Spinal cord (tissue), 10 donors: ENCODE data around the gene CSNK1A1. TPM values are rescaled to one million over a fixed set of nuclear protein-coding genes. Genes with fewer than 3 reads are reported as not detected.
"Not testable (repeated sequence)": the region's sequence is repeated elsewhere in the genome, so short reads cannot be mapped to it uniquely, and the experiment has no call there.

Experiments
- DNase-seq, 6 donors: peaks; one replicate each; pipeline versions ENCODE4 v3.0.0 to v3.0.0-alpha.2; 2013 to 2015; ENCODE audit warnings: low spot score in 6 of 6, low read depth in 4 of 6
- H3K27ac ChIP-seq: one replicate; pipeline ENCODE4 v1.5.1; 2013; ENCODE audit warnings: low read depth, low read length, control low read depth
- H3K27me3 ChIP-seq: one replicate; pipeline ENCODE4 v1.6.1; 2013; ENCODE audit warnings: low read length; ENCODE audit not compliant: control insufficient read depth, insufficient read depth
- H3K36me3 ChIP-seq: one replicate; pipeline ENCODE4 v1.6.1; 2013; ENCODE audit warnings: low read length; ENCODE audit not compliant: control insufficient read depth, insufficient read depth
- H3K4me1 ChIP-seq: one replicate; pipeline ENCODE4 v1.6.1; 2013; ENCODE audit warnings: low read length; ENCODE audit not compliant: control insufficient read depth, insufficient read depth
- H3K4me3 ChIP-seq: one replicate; pipeline ENCODE4 v1.5.1; 2013; ENCODE audit warnings: low read depth, low read length, control low read depth
- H3K9me3 ChIP-seq: one replicate; pipeline ENCODE4 v1.6.1; 2013; ENCODE audit warnings: low read length; ENCODE audit not compliant: control insufficient read depth, insufficient read depth
- WGBS: methylation state at CpG from one replicate; pipeline ENCODE4 v1.1.5; 2013; ENCODE audit warnings: missing lambda C conversion rate; ENCODE audit not compliant: insufficient coverage; 5-methylcytosine and 5-hydroxymethylcytosine counted together
- polyA plus RNA-seq, 2 donors: library from polyadenylated mRNA; unstranded; fragments of 120-200 nt; gene quantifications; one replicate each; pipeline ENCODE4 v1.2.1, GENCODE V29; 2013; ENCODE audit not compliant: insufficient read length in 2 of 2
- total RNA-seq, 2 donors: library from RNA; depleted of rRNA in 1 of 2; stranded (reverse); fragments of 120-200 nt in 1 of 2; fragments of >200 nt in 1 of 2; gene quantifications; one replicate each; pipeline versions ENCODE4 v1.2.3 to v1.2.4, GENCODE V29; 2013 to 2014
- donor health status: healthy.

Gene CSNK1A1
- total and polyA plus RNA-seq, 4 donors: 145 to 310 (median 226) TPM

DNA sequence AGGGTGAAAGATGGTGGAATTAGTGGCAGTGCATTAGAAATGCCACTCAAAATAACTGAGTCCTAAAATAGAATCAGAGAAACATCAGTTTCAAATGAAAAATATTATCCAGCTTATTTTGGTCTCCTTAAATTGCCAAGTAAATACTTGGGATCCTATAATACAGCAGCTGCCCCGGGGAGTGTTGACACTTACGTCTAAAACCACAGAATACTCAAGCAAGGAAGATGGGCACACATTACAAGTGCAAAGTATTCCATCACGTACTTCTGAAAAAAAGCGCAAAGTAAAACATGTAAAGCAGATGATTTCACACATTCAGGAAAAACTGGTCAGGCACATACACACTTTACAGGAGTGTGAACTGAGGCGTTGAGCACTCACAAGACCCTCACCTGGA, 27.7 kb upstream of the CSNK1A1 start:
- no peaks in the 10 kb centered on the region for H3K9me3 ChIP-seq
- H3K27ac ChIP-seq: no peak overlapping the region
- DNase-seq: no peak
- 70% methylated on average over 5 of the region's 5 CpGs for WGBS
- no peaks in the 10 kb centered on the region for H3K27me3 ChIP-seq
- H3K4me1 ChIP-seq: peaks cover 24% of the 10 kb centered on the region
- H3K36me3 ChIP-seq: no peaks in the 10 kb centered on the region
- H3K4me3 ChIP-seq: no peak overlapping the region

DNA sequence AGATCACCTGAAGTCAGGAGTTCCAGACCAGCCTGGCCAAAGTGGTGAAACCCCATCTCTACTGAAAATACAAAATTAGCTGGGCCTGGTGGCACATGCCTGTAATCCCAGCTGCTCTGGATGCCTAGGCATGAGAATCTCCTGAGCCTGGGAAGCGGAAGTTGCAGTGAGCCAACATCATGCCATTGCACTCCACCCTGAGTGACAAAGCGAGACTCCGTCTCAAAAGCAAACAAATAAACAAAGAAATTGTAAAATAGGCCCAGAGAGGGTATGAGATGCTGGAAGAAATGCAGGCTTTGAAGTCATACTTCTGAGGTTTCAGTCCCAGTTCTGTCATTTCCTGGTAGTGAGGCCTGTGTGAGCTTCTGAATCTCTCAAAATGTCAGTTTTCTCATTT, 24.8 kb upstream of the CSNK1A1 start:
- Histone ChIP-seq H3K9me3 (no peaks in the 10 kb centered on the region), H3K4me1 (peaks cover 3% of the 10 kb centered on the region), H3K27me3 (no peaks in the 10 kb centered on the region), H3K36me3 (no peaks in the 10 kb centered on the region), H3K4me3 (no peak overlapping the region), H3K27ac (no peak overlapping the region)
- DNase-seq: no peak
- no CpG with 5 or more reads among the region's 3 CpGs for WGBS

DNA sequence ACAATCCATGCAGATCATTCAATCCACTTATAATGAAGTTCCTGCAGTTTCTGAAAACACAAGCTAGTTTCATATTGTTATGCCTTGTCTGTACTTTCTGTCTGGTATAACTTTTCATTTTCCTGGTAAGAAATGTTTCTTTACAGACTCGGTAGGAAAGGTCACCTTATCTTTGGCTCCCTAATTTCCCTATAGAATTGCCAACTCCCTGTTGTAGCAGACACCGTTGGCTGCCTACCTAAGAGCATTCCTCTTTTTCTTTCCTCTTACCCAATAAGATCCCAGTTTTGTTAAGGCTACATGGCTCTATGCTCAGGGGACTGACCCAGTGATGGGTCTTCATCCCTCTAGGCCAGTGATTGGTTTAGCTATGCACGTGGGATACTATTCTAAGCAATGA, 23.9 kb upstream of the CSNK1A1 start:
- Histone ChIP-seq H3K27me3 (no peaks in the 10 kb centered on the region), H3K36me3 (no peaks in the 10 kb centered on the region), H3K4me3 (no peak overlapping the region), H3K27ac (no peak overlapping the region), H3K9me3 (no peaks in the 10 kb centered on the region), H3K4me1 (no peaks in the 10 kb centered on the region)
- 80% methylated on average over 3 of the region's 3 CpGs for WGBS
- DNase-seq: no peak

DNA sequence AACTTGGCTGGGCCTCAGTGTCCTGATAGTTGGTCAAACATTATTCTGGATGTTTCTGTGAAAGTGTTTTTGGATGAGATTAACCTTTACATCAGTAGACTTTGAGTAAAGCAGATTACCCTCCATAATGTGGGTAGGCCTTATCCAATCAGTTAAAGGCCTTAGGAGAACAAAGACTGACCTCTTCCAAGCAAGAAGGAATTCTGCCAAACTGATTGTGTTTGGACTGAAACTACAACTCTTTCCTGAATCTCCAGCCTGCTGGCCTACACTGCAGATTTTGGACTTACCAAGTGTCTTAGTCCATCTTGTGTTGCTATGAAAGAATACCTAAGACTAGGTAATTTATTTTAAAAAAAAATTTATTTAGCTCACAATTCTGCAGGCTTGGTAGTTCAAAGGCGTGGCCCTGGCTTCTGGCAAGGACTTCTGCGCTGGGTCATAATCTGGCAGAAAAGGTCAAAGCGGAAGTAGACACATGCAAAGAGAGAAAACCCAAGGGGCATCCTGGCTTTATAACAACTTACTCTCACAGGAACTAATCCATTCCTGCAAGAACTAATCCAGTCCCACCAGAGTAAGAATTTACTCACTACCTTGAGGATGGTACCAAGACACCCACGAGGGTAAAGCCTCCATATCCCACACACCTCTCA, 21.5 kb upstream of the CSNK1A1 start:
- no peak for DNase-seq
- Histone ChIP-seq H3K9me3 (no peaks in the 10 kb centered on the region), H3K36me3 (no peaks in the 10 kb centered on the region), H3K27me3 (no peaks in the 10 kb centered on the region), H3K27ac (no peak overlapping the region), H3K4me3 (no peak overlapping the region), H3K4me1 (no peaks in the 10 kb centered on the region)
- WGBS: 91% methylated on average over 4 of the region's 4 CpGs

DNA sequence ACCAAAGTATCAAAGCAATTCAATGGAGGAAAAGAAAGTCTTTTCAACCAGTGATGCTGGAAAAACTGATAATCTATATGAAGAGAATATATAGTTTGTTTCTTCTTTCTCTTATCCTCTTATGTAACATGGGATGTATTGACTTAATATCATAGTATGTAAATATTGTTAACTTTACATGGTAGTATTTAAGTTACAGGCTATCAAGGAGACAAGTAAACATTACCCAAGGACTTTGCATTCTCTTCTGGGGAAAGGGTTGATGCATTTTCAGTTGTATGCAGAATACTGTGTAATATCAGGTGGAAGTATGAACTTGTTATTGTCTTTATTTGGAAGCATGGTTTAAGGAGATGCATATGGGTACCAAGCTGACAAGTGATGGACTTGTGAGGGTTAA, 20.9 kb upstream of the CSNK1A1 start:
- Histone ChIP-seq H3K27ac (no peak overlapping the region), H3K9me3 (no peaks in the 10 kb centered on the region), H3K27me3 (no peaks in the 10 kb centered on the region), H3K36me3 (no peaks in the 10 kb centered on the region), H3K4me3 (no peak overlapping the region), H3K4me1 (no peaks in the 10 kb centered on the region)
- no peak for DNase-seq

DNA sequence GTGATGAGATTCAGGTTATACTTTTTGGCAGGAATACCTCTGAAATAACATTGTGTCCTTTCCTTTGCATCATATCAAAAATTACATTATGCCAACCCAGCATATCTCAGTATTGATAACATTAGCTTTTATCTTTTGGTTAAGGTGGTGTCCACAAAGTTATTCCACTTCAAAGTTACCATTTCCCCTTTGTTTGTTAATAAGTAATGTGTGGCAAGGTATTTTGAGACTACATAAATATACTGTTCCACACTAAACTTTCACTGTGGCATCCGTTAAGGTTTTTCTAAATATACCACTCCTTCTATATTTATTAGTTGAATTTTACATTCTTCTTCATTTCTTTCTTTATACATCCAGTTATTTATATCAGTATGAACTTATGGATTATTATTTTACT, 16.0 kb upstream of the CSNK1A1 start:
- H3K27ac ChIP-seq: no peak overlapping the region
- no peak for DNase-seq
- peaks cover 5% of the 10 kb centered on the region for H3K4me1 ChIP-seq
- no peaks in the 10 kb centered on the region for H3K36me3 ChIP-seq
- no peaks in the 10 kb centered on the region for H3K9me3 ChIP-seq
- no peaks in the 10 kb centered on the region for H3K27me3 ChIP-seq
- no peak overlapping the region for H3K4me3 ChIP-seq
- WGBS: no CpG with 5 or more reads among the region's 1 CpG

DNA sequence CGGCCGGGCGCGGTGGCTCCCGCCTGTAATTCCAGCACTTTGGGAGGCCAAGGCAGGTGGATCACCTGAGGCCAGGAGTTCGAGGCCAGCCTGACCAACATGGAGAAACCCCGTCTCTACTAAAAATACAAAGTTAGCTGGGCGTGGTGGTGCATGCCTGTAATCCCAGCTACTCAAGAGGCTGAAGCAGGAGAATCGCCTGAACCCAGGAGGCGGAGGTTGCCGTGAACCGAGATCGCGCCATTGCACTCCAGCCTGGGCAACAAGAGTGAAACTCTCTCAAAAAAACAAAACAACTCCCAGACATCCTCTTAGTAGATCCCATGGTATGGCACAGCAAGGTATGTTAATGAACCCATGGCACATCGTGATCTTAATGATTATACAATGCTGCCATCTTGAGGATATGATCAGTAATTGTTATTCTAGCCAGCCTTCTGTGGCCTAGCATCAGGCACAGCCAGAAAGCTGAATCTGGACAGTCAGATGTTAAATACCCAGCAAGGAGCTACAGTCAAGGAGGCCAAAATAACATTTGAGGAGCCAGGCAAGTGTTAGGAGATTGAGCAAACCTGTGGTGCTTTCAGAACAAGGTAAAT, 13.4 kb upstream of the CSNK1A1 start:
- H3K36me3 ChIP-seq, H3K27ac ChIP-seq, H3K4me3 ChIP-seq, H3K4me1 ChIP-seq, H3K9me3 ChIP-seq, H3K27me3 ChIP-seq: not testable (repeated sequence)
- peak in 5 of 6 donors; percentile 61 to 94 (median 73) for DNase-seq
- 59% methylated on average over 15 of the region's 15 CpGs for WGBS

DNA sequence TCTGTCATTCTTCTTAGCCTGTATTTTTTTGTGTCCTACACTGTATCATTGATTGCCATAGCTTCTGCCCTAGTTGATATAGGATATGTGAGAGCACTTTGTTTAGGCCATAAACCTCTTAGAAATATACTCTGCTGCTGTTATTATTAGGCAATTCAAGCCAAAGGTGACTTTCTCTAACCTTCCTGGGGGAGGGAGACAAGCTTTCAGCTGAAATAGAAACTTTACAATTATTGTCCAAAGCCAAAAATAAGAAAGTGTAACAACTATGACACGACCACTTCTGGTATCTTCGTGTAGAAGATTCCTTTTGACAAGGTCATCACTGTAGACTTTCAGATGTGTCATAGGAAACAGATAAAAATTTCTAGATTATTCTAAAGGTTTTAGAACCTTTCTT, 12.2 kb upstream of the CSNK1A1 start:
- no peak for DNase-seq
- Histone ChIP-seq H3K27ac (no peak overlapping the region), H3K9me3 (no peaks in the 10 kb centered on the region), H3K36me3 (no peaks in the 10 kb centered on the region), H3K27me3 (no peaks in the 10 kb centered on the region), H3K4me3 (no peak overlapping the region), H3K4me1 (peaks cover 5% of the 10 kb centered on the region)
- no CpG with 5 or more reads among the region's 2 CpGs for WGBS

DNA sequence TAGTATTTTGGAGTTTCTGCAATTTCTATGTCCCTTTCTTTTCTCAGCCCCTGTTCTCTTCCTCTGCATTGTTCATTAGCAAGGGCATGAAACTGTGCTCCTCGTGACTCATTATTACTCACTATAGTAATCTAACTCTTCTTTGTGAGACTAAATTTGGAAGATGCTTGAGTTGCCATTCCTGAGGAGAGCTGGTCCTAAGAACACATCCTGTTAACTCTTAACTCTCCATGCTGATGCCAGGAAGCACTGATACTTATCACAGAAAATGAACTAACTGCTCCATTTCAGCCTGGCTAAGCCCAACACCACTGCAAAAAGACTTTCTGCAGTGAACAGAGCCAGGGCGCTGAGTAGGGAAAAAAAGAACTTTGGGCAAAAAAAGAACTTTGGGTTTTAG, 10.6 kb upstream of the CSNK1A1 start:
- peak in 2 of 6 donors; percentile 6 to 24 for DNase-seq
- Histone ChIP-seq H3K27me3 (no peaks in the 10 kb centered on the region), H3K27ac (peak overlapping the region; percentile 76), H3K36me3 (no peaks in the 10 kb centered on the region), H3K4me3 (no peak overlapping the region), H3K9me3 (no peaks in the 10 kb centered on the region), H3K4me1 (peaks cover 5% of the 10 kb centered on the region)
- WGBS: no CpG with 5 or more reads among the region's 2 CpGs

DNA sequence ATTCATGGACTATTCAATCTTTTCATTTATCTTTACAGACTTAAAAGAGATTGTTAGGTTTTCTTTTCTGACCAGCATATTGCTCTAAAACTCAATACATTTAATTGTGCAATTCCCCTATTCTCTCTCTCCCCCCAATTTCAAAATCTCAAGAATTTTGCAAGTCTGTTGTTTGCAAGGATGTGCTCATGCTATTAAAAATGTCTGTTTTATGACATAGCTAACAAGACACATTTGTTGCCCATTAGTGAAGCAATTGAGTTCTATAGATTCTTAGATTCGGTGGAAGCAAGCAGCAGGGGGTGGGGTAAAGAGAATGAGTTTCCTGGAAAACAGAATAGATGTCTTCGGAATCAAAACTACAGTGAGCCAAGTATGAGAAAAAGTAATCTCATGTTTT, 8.5 kb upstream of the CSNK1A1 start:
- Histone ChIP-seq H3K27ac (peak overlapping the region; percentile 33), H3K9me3 (no peaks in the 10 kb centered on the region), H3K36me3 (no peaks in the 10 kb centered on the region), H3K4me1 (peaks cover 4% of the 10 kb centered on the region), H3K27me3 (no peaks in the 10 kb centered on the region), H3K4me3 (no peak overlapping the region)
- 51% methylated on average over 2 of the region's 2 CpGs for WGBS
- DNase-seq: no peak
